HUDEP-2 (cell line): ENCODE measurements around the gene PIGBOS1.

ENCODE experiments used
- DNase-seq, 76 experiments: peaks; one replicate each; lab custom pipeline; 2025; ENCODE audit not compliant: unreplicated experiment in 76 of 76; lab: John Stamatoyannopoulos, UW

The PIGBOS1 gene

GRCh38 chr15:55318588-55319494, at the start of gene PIGBOS1, which contains the start of gene PIGB:
PIGBOS1 (minus strand) TSS chr15:55319123; CDS start chr15:55317792, 1,331 bp downstream.
PIGB (plus strand) TSS chr15:55319222; CDS start chr15:55319251, 29 bp downstream.
- peak in 75 of 76 experiments; percentile 31 to 97 (median 73) for DNase-seq

- DNase-seq = no peak
Measured at GRCh38 chr15:55366981-55367380, 48.1 kb upstream of the PIGBOS1 start.

GRCh38 chr15:55362641-55363040, 43.7 kb upstream of the PIGBOS1 start:
- DNase-seq = no peak

- DNase-seq = no peak
Measured at GRCh38 chr15:55361048-55361447, 42.1 kb upstream of the PIGBOS1 start.

GRCh38 chr15:55360256-55360655, 41.3 kb upstream of the PIGBOS1 start:
- DNase-seq = no peak

- no peak for DNase-seq
Measured at GRCh38 chr15:55358471-55358870, 39.5 kb upstream of the PIGBOS1 start.

GRCh38 chr15:55357774-55358173, 38.9 kb upstream of the PIGBOS1 start:
- DNase-seq = no peak

GRCh38 chr15:55356985-55357585, 38.2 kb upstream of the PIGBOS1 start:
- DNase-seq = no peak

- DNase-seq = no peak
Measured at GRCh38 chr15:55353025-55353424, 34.1 kb upstream of the PIGBOS1 start.

GRCh38 chr15:55349282-55349681, 30.4 kb upstream of the PIGBOS1 start:
- no peak for DNase-seq

- DNase-seq = no peak
Measured at GRCh38 chr15:55348281-55348778, 29.4 kb upstream of the PIGBOS1 start.

- peak in 1 of 76 experiments; percentile 5 for DNase-seq
Measured at GRCh38 chr15:55344206-55344605, 25.3 kb upstream of the PIGBOS1 start.

- no peak for DNase-seq
Measured at GRCh38 chr15:55343168-55343567, 24.2 kb upstream of the PIGBOS1 start.

GRCh38 chr15:55337160-55337559, 18.2 kb upstream of the PIGBOS1 start:
- DNase-seq = no peak

GRCh38 chr15:55334997-55335396, 16.1 kb upstream of the PIGBOS1 start:
- DNase-seq = no peak

- no peak for DNase-seq
Measured at GRCh38 chr15:55334371-55334770, 15.4 kb upstream of the PIGBOS1 start.

- DNase-seq = no peak
Measured at GRCh38 chr15:55327387-55327786, 8.5 kb upstream of the PIGBOS1 start.

- no peak for DNase-seq
Measured at GRCh38 chr15:55322467-55322866, 3.5 kb upstream of the PIGBOS1 start.

GRCh38 chr15:55320963-55321362, 2.0 kb upstream of the PIGBOS1 start:
- DNase-seq = no peak

GRCh38 chr15:55320238-55320550, 1.3 kb upstream of the PIGBOS1 start:
- peak in 1 of 76 experiments; percentile 32 for DNase-seq

- peak in 36 of 76 experiments; percentile 7 to 60 (median 20) for DNase-seq
Measured at GRCh38 chr15:55319537-55320237, 764 bp upstream of the PIGBOS1 start.
